Measurements from ENCODE around the gene USP47. TPM values are rescaled to one million over a fixed set of nuclear protein-coding genes. Genes with fewer than 3 reads are reported as not detected.

Gene USP47
- polyA plus RNA-seq, 2 of the 4 experiments (the other 2 are of a cell fraction) = 31.0 to 32.8 TPM

DNA sequence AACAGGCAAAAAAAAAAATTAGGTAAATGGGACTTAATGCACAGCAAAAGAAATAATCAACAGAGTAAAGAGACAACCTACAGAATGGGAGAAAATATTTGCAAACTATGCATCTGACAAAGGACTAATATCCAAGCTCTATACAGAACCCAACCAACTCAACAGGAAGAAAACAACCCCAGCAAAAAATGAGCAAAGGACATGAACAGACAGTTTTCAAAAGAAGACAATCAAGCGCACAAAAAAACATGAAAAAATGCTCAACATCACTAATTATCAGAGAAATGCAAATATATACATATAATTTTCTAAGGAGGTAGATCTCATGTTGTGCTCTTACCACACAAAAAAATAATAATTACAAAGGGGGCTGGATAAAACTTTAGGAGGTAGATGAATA is 36.5 kb upstream of the USP47 start:
- no peak for DNase-seq (ENCODE audit: low read depth in 1 of 2, low spot score in 1 of 2)
- TF ChIP-seq FOSB (CRISPR knock-in tag; IDR thresholded peaks at IDR 0.05) = no peak
- TF ChIP-seq CTCF (IDR thresholded peaks at IDR 0.05) = no peak
- TF ChIP-seq ZSCAN20 (CRISPR knock-in tag; IDR thresholded peaks at IDR 0.05) = no peak
- TF ChIP-seq, protein P1, sequence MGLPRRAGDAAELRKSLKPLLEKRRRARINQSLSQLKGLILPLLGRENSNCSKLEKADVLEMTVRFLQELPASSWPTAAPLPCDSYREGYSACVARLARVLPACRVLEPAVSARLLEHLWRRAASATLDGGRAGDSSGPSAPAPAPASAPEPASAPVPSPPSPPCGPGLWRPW (IDR thresholded peaks at IDR 0.05) = no peak
- TF ChIP-seq, protein P2, sequence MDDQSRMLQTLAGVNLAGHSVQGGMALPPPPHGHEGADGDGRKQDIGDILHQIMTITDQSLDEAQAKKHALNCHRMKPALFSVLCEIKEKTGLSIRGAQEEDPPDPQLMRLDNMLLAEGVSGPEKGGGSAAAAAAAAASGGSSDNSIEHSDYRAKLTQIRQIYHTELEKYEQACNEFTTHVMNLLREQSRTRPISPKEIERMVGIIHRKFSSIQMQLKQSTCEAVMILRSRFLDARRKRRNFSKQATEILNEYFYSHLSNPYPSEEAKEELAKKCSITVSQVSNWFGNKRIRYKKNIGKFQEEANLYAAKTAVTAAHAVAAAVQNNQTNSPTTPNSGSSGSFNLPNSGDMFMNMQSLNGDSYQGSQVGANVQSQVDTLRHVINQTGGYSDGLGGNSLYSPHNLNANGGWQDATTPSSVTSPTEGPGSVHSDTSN (IDR thresholded peaks at IDR 0.05) = no peak
- no peak for TF ChIP-seq PHF8 (IDR thresholded peaks at IDR 0.05; ENCODE audit: borderline replicate concordance, low read depth)
- no peak for TF ChIP-seq HOXB13 (CRISPR knock-in tag; IDR thresholded peaks at IDR 0.05; ENCODE audit: low read depth)
- no peak for TF ChIP-seq ZC3H11A (IDR thresholded peaks at IDR 0.05)
- TF ChIP-seq CHD2 (IDR thresholded peaks at IDR 0.05; ENCODE audit: low read length, partially characterized antibody) = no peak
- TF ChIP-seq, protein P3, sequence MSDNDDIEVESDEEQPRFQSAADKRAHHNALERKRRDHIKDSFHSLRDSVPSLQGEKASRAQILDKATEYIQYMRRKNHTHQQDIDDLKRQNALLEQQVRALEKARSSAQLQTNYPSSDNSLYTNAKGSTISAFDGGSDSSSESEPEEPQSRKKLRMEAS (IDR thresholded peaks at IDR 0.05) = no peak
- no peak for TF ChIP-seq E2F6 (IDR thresholded peaks at IDR 0.05; ENCODE audit: borderline replicate concordance, low read depth)
- TF ChIP-seq NPAS2 (CRISPR knock-in tag; IDR thresholded peaks at IDR 0.05; ENCODE audit: borderline replicate concordance) = no peak
- TF ChIP-seq TFCP2L1 (CRISPR knock-in tag; IDR thresholded peaks at IDR 0.05) = no peak
- TF ChIP-seq HEYL (CRISPR knock-in tag; IDR thresholded peaks at IDR 0.05) = no peak
- no peak for TF ChIP-seq HOXB5 (CRISPR knock-in tag; IDR thresholded peaks at IDR 0.05)
- TF ChIP-seq, protein P4, sequence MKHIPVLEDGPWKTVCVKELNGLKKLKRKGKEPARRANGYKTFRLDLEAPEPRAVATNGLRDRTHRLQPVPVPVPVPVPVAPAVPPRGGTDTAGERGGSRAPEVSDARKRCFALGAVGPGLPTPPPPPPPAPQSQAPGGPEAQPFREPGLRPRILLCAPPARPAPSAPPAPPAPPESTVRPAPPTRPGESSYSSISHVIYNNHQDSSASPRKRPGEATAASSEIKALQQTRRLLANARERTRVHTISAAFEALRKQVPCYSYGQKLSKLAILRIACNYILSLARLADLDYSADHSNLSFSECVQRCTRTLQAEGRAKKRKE (CRISPR knock-in tag; IDR thresholded peaks at IDR 0.05; ENCODE audit: low read depth) = no peak
- TF ChIP-seq, protein P5, sequence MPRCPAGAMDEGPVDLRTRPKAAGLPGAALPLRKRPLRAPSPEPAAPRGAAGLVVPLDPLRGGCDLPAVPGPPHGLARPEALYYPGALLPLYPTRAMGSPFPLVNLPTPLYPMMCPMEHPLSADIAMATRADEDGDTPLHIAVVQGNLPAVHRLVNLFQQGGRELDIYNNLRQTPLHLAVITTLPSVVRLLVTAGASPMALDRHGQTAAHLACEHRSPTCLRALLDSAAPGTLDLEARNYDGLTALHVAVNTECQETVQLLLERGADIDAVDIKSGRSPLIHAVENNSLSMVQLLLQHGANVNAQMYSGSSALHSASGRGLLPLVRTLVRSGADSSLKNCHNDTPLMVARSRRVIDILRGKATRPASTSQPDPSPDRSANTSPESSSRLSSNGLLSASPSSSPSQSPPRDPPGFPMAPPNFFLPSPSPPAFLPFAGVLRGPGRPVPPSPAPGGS (IDR thresholded peaks at IDR 0.05) = no peak
- no peak for TF ChIP-seq FOXS1 (CRISPR knock-in tag; IDR thresholded peaks at IDR 0.05)
- no peak for TF ChIP-seq MYC (IDR thresholded peaks at IDR 0.05; ENCODE audit: borderline replicate concordance, low read length)
- ChIA-PET CTCF (interaction anchor here (0.7 to 3.3 kb wide), 3 partner anchors 18 to 777 kb away, joined by 3 to 8 read pairs (median 4); no protein-coding TSS in a partner anchor), POLR2A (no interaction called here)
- FAIRE-seq = no peak
- WGBS (ENCODE audit: missing lambda C conversion rate) = 91% methylated on average over 1 of the region's 1 CpG
- Histone ChIP-seq H3K4me1 (no peaks in the 10 kb centered on the region), H3K4me3 (no peak overlapping the region), H3K4me2 (no peak overlapping the region), H3K9me3 (no peaks in the 10 kb centered on the region), H3K27ac (no peak overlapping the region)
- ATAC-seq = no peak

DNA sequence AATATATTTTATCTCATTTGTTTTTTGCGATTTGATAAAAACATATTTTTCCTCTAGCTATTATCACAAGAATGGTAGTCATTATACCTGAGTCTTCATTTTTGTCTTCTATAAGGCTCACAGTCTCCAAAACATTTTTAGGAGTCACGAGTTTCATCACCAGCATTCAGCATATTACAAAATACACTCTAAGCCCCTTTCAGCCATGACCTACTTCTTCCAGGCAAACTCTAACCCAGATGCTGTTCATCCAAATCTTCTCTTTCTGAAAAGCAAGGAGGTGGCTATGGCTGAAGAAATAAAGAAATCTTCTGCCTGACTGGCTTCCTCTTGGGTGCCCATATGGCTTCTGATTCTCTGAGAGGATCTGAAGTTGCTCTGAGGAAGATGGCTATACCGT is 35.7 kb upstream of the USP47 start:
- no peak for FAIRE-seq
- no peak overlapping the region for H3K4me3 ChIP-seq
- ChIA-PET CTCF (interaction anchor here (1.4 to 3.8 kb wide), 5 partner anchors 7 to 1013 kb away, joined by 3 to 31 read pairs (median 8); no protein-coding TSS in a partner anchor), POLR2A (no interaction called here)
- no peaks in the 10 kb centered on the region for H3K9me3 ChIP-seq
- H3K27ac ChIP-seq = no peak overlapping the region
- WGBS (ENCODE audit: missing lambda C conversion rate) = 86% methylated on average over 3 of the region's 3 CpGs
- no peak for DNase-seq (ENCODE audit: low read depth in 1 of 2, low spot score in 1 of 2)
- TF ChIP-seq RAD21 (conservative IDR thresholded peaks at IDR 0.05 in 1 of 2, IDR thresholded peaks at IDR 0.05 in 1 of 2) = no peak
- no peak for TF ChIP-seq MAFK (IDR thresholded peaks at IDR 0.05; ENCODE audit: partially characterized antibody)
- TF ChIP-seq POLR2AphosphoS2 (conservative IDR thresholded peaks at IDR 0.05; ENCODE audit: low read length) = no peak
- TF ChIP-seq, protein P2 (IDR thresholded peaks at IDR 0.05) = no peak
- no peak for ATAC-seq
- no peaks in the 10 kb centered on the region for H3K4me1 ChIP-seq
- H3K4me2 ChIP-seq = no peak overlapping the region
